HG03521 (cell line): ENCODE results near the gene NKX6-2.
"Not testable (repeated sequence)": the region's sequence is repeated elsewhere in the genome, so short reads cannot be mapped to it uniquely, and the experiment has no call there.

Experiments
- ATAC-seq: cut with Tn5 transposase; IDR thresholded peaks from one replicate; pipeline ENCODE4 v1.9.1; 2021; ENCODE audit warnings: mild to moderate bottlenecking, moderate library complexity; ENCODE audit not compliant: unreplicated experiment

Gene NKX6-2

GRCh38 chr10:132783940-132784865 lies 1.7 kb downstream of the NKX6-2 start:
- ATAC-seq: no peak

GRCh38 chr10:132783165-132783939 lies 2.6 kb downstream of the NKX6-2 start:
- ATAC-seq: no peak

GRCh38 chr10:132781556-132781955 lies 4.4 kb downstream of the NKX6-2 start:
- ATAC-seq: no peak

- no peak for ATAC-seq
Observed at GRCh38 chr10:132780356-132780755, 5.6 kb downstream of the NKX6-2 start.

- ATAC-seq: no peak
Observed at GRCh38 chr10:132779549-132780294, 6.2 kb downstream of the NKX6-2 start.

GRCh38 chr10:132777441-132777840 lies 8.5 kb downstream of the NKX6-2 start:
- no peak for ATAC-seq

GRCh38 chr10:132776821-132777220 lies 9.1 kb downstream of the NKX6-2 start:
- ATAC-seq: no peak

GRCh38 chr10:132776186-132776585 lies 9.8 kb downstream of the NKX6-2 start:
- ATAC-seq: no peak

GRCh38 chr10:132774902-132775863 lies 10.8 kb downstream of the NKX6-2 start:
- ATAC-seq: no peak

- ATAC-seq: no peak
Observed at GRCh38 chr10:132774181-132774901, 11.6 kb downstream of the NKX6-2 start.

GRCh38 chr10:132772816-132773215 lies 13.1 kb downstream of the NKX6-2 start:
- ATAC-seq: not testable (repeated sequence)

- ATAC-seq: no peak
Observed at GRCh38 chr10:132770061-132771021, 15.6 kb downstream of the NKX6-2 start.

GRCh38 chr10:132768346-132769248 lies 17.4 kb downstream of the NKX6-2 start:
- no peak for ATAC-seq

- no peak for ATAC-seq
Observed at GRCh38 chr10:132766291-132766690, 19.7 kb downstream of the NKX6-2 start.

GRCh38 chr10:132765435-132765834 lies 20.5 kb downstream of the NKX6-2 start:
- no peak for ATAC-seq

- ATAC-seq: no peak
Observed at GRCh38 chr10:132764108-132764507, 21.8 kb downstream of the NKX6-2 start.

- ATAC-seq: no peak
Observed at GRCh38 chr10:132763545-132763944, 22.4 kb downstream of the NKX6-2 start.
